GM12878 (cell line): ENCODE measurements around the gene MTIF3.

Experiments
- BCL11A ChIP-seq: IDR thresholded peaks from 2 replicates; pipeline ENCODE4 v1.6.1; 2011; ENCODE audit warnings: low read depth, low read length
- RFX5 ChIP-seq: IDR thresholded peaks from 2 replicates; pipeline ENCODE4 v1.6.1; 2011; ENCODE audit warnings: low read depth, low read length, improper control_type of control experiment

DNA sequence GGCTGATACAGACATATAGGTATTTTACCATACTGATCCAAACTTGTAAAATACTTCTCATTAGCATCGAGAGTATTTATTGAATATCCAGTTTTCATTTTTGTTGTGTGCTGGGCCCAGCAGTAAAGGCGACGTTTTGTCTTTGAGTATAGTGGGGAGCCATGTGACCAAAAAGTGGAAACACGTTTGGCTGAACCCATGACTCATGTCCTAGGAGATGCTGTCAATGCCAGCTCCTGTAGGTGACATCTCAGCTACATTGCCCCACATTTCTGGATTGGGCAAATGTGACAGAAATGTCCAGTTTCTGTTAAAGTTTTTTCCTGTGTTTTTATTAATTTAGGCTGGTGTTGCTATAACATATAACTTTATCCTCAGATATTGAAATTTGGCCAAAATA is 52.0 kb downstream of the MTIF3 start:
- TF ChIP-seq RFX5 (no peak), BCL11A (no peak)
